Caco-2 (cell line): ENCODE results near the gene AFAP1L1. TPM values are rescaled to one million over a fixed set of nuclear protein-coding genes. Genes with fewer than 3 reads are reported as not detected.

Experiments used
- BruUV-seq: library from RNA; stranded (reverse); fragments of 400-500 nt; replicated peaks from 2 replicates; lab custom pipeline; 2021; lab: Mats Ljungman, UMichigan
- CTCF ChIA-PET: fragments of 300-600 bp; sonication (Branson Sonifier 250); formaldehyde crosslinking; loops from one replicate; lab custom pipeline; 2022; ENCODE audit warnings: antibody characterized with exemption; lab: Charles Lee
- POLR2A ChIA-PET: fragments of 300-600 bp; sonication (Branson Sonifier 250); formaldehyde crosslinking; loops from one replicate; lab custom pipeline; 2022; ENCODE audit warnings: antibody characterized with exemption; lab: Charles Lee
- DNase-seq, 2 experiments: peaks; one replicate each; pipeline versions ENCODE4 v3.0.0 to v3.0.0-alpha.2; 2020 to 2022
- H3K27me3 ChIP-seq: replicated peaks from 2 replicates; pipeline ENCODE4 v1.6.0; 2011; ENCODE audit warnings: low read length; ENCODE audit not compliant: control insufficient read depth, insufficient read depth
- H3K36me3 ChIP-seq: 2 replicates; pipeline ENCODE4 v1.5.1; 2011; ENCODE audit warnings: low read length; ENCODE audit not compliant: control insufficient read depth, insufficient read depth
- H3K4me1 ChIP-seq: fragments of 250-450 bp; sonication (Bioruptor Pico); 2 replicates; pipeline ENCODE4 v1.5.1; 2020; ENCODE audit warnings: mild to moderate bottlenecking
- H3K4me3 ChIP-seq: 2 replicates; pipeline ENCODE4 v1.5.1; 2011; ENCODE audit warnings: low read depth, mild to moderate bottlenecking, control low read depth, low read length
- H3K9me3 ChIP-seq: fragments of 250-450 bp; sonication (Bioruptor Pico); 2 replicates; pipeline ENCODE4 v1.5.1; 2020; ENCODE audit warnings: mild to moderate bottlenecking, moderate library complexity
- H3K27ac Mint-ChIP-seq: one replicate; pipeline ENCODE4 v1.8.0; 2022; ENCODE audit warnings: mixed read lengths; ENCODE audit not compliant: unreplicated experiment
- H3K27me3 Mint-ChIP-seq: one replicate; pipeline ENCODE4 v1.8.0; 2022; ENCODE audit warnings: mixed read lengths; ENCODE audit not compliant: insufficient read depth, unreplicated experiment
- H3K36me3 Mint-ChIP-seq: one replicate; pipeline ENCODE4 v1.8.0; 2022; ENCODE audit warnings: mild to moderate bottlenecking, mixed read lengths; ENCODE audit not compliant: insufficient read depth, unreplicated experiment
- H3K4me1 Mint-ChIP-seq: one replicate; pipeline ENCODE4 v1.8.0; 2022; ENCODE audit warnings: low read depth, mixed read lengths; ENCODE audit not compliant: unreplicated experiment
- H3K4me3 Mint-ChIP-seq: one replicate; pipeline ENCODE4 v1.8.0; 2022; ENCODE audit warnings: mild to moderate bottlenecking, moderate library complexity, mixed read lengths; ENCODE audit not compliant: unreplicated experiment
- H3K9me3 Mint-ChIP-seq: one replicate; pipeline ENCODE4 v1.8.0; 2022; ENCODE audit warnings: mixed read lengths; ENCODE audit not compliant: unreplicated experiment
- intact Hi-C: fragments of 100-400 bp; cut with micrococcal nuclease; formaldehyde crosslinking; loops from one replicate; pipeline ENCODE4 v1.10.0; 2022; ENCODE audit not compliant: unreplicated experiment
- total RNA-seq: library from RNA; stranded (reverse); gene quantifications from 2 replicates; pipeline ENCODE4 v1.2.3, GENCODE V29; 2022
- TF ChIP-seq, protein P1 (sequence below), 2 experiments: fragments of 200-600 bp in 1 of 2; IDR thresholded peaks; 1 replicate in 1 of 2; 2 replicates in 1 of 2; pipeline versions ENCODE4 v1.5.1 to v1.8.0; 2011 to 2022; ENCODE audit warnings: antibody characterized with exemption in 1 of 2, control low read depth in 1 of 2, inconsistent platforms in 1 of 2, low read depth in 1 of 2, low read length in 1 of 2, mild to moderate bottlenecking in 1 of 2, moderate library complexity in 1 of 2; ENCODE audit not compliant: insufficient read depth in 1 of 2, severe bottlenecking in 1 of 2, unreplicated experiment in 1 of 2

Gene AFAP1L1
- total RNA-seq, 1 experiment from 2014 or later = 0.45 TPM

DNA sequence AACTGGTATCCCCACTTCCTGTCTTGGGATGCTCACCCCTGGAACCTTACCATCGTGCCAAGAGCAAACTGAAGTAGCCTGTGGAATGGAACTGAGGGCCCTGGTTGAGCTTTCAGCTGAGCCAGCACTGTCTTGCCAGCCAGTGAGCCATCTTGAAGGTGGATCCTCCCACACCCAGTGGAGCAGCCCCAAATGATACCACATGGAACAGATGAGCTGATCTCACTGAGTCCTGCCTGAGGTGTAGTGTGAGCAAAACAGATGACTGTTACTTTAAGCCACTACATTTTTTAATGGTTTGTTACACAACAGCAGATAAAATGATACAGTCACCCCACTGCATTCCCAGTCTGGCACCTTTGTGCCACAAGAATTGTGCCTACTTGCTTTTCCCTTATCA is 84.0 kb downstream of the AFAP1L1 start:
- intact Hi-C loops = no loop called here
- Histone ChIP-seq H3K36me3 (peaks cover 2% of the 10 kb centered on the region; the same call in 1 of the 2 replicates), H3K4me1 (peaks cover 6% of the 10 kb centered on the region), H3K27me3 (no peaks in the 10 kb centered on the region), H3K4me3 (no peak overlapping the region), H3K9me3 (no peaks in the 10 kb centered on the region)
- Mint-ChIP-seq H3K9me3 (no peaks in the 10 kb centered on the region), H3K4me3 (no peak overlapping the region), H3K27me3 (no peaks in the 10 kb centered on the region), H3K27ac (no peak overlapping the region), H3K36me3 (peaks cover 46% of the 10 kb centered on the region), H3K4me1 (no peaks in the 10 kb centered on the region)
- ChIA-PET CTCF (interaction anchor here (1.3 kb wide), 1 partner anchor 12 kb away, joined by 7 read pairs; no protein-coding TSS in a partner anchor), POLR2A (interaction anchor here (0.6 kb wide), 2 partner anchors 53 to 376 kb away, joined by 3 to 7 read pairs; no protein-coding TSS in a partner anchor)
- TF ChIP-seq, protein P1, sequence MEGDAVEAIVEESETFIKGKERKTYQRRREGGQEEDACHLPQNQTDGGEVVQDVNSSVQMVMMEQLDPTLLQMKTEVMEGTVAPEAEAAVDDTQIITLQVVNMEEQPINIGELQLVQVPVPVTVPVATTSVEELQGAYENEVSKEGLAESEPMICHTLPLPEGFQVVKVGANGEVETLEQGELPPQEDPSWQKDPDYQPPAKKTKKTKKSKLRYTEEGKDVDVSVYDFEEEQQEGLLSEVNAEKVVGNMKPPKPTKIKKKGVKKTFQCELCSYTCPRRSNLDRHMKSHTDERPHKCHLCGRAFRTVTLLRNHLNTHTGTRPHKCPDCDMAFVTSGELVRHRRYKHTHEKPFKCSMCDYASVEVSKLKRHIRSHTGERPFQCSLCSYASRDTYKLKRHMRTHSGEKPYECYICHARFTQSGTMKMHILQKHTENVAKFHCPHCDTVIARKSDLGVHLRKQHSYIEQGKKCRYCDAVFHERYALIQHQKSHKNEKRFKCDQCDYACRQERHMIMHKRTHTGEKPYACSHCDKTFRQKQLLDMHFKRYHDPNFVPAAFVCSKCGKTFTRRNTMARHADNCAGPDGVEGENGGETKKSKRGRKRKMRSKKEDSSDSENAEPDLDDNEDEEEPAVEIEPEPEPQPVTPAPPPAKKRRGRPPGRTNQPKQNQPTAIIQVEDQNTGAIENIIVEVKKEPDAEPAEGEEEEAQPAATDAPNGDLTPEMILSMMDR (IDR thresholded peaks at IDR 0.05; ENCODE audit: insufficient read depth in 1 of 2, low read depth in 1 of 2, low read length in 1 of 2, severe bottlenecking in 1 of 2, unreplicated experiment in 1 of 2) = no peak
- DNase-seq = no peak
- BruUV-seq = no TSS peak

DNA sequence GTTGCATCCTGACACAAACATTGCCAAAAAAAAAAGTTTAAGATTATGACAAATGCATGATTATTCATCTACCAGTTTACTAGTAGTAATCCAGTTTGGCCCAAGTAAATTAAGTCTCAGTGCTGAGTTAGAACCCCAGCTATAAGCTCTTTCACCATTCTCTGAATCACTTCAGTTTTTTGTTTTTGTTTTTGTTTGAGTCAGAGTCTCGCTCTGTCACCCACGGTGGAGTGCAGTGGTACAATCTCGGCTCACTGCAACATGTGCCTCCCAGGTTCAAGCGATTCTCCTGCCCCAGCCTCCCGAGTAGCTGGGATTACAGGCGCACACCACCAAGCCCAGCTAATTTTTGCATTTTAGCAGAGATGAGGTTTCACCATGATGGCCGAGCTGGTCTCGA is 84.7 kb downstream of the AFAP1L1 start:
- H3K27ac Mint-ChIP-seq = no peak overlapping the region
- Histone ChIP-seq H3K27me3 (no peaks in the 10 kb centered on the region), H3K4me1 (peaks cover 6% of the 10 kb centered on the region), H3K9me3 (no peaks in the 10 kb centered on the region), H3K36me3 (no peaks in the 10 kb centered on the region), H3K4me3 (no peak overlapping the region)
- DNase-seq = no peak
- H3K36me3 Mint-ChIP-seq = peaks cover 39% of the 10 kb centered on the region
- no peaks in the 10 kb centered on the region for H3K9me3 Mint-ChIP-seq
- TF ChIP-seq, protein P1 (IDR thresholded peaks at IDR 0.05; ENCODE audit: insufficient read depth in 1 of 2, low read depth in 1 of 2, low read length in 1 of 2, severe bottlenecking in 1 of 2, unreplicated experiment in 1 of 2) = no peak
- no TSS peak for BruUV-seq
- intact Hi-C loops = no loop called here
- no peaks in the 10 kb centered on the region for H3K27me3 Mint-ChIP-seq
- POLR2A ChIA-PET = interaction anchor here (2.1 kb wide), 1 partner anchor 10 kb away, joined by 42 read pairs; the partner anchor contains the start of gene GRPEL2
- CTCF ChIA-PET = interaction anchor here (1.3 kb wide), 1 partner anchor 11 kb away, joined by 7 read pairs; no protein-coding TSS in a partner anchor
- no peaks in the 10 kb centered on the region for H3K4me1 Mint-ChIP-seq
- H3K4me3 Mint-ChIP-seq = no peak overlapping the region

DNA sequence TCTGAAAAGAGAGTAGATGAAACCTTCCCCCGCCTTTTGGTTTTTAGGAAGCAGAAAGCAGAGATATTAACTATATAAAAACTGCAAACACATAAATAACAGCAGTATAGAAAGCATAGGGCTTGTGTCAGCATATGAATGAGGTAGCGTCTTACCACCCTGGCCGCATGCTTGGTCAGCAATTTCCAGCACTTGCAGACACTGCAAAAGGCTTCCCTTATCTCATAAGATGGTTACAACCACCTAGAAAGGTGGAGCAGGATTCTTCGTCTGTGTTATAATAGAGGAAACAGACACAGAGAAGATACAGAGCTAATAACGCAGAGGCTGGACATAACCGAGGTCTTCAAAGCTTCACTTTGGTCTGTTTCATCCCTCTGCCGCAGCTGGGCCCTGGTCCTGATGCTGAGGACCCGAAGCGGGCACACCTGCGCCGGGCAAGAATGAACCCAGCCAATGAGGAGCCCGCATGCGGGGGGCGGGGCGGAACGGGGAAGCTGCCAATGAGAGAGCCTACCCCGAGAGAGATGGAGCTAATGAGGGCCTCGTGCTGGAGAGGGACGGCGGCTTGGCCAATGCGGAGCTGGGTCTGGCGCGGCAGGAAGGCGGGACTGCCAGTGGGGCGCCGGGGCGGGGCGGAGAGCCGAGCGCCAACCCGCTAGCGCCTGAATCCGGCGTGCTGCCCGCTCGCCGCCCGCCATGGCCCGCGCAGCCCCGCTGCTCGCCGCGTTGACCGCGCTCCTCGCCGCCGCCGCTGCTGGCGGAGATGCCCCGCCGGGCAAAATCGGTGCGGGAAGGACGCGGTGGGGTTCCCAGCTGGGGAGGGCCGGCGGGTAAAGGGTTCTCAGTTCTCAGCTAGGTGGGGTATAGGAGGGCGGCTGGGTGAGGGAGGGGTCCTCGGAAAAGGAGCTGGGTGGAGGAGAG is 86.0 kb downstream of the AFAP1L1 start, which contains the start of gene PCYOX1L:
Gene PCYOX1L, plus strand, starts transcription at position 677 of the 924 bp plus-strand sequence. Its CDS starts 23 bp downstream, at position 700.
- Histone ChIP-seq H3K27me3 (no peaks in the 10 kb centered on the region), H3K9me3 (no peaks in the 10 kb centered on the region), H3K4me1 (peaks cover 6% of the 10 kb centered on the region), H3K4me3 (peak within 1 kb of the TSS; percentile 68), H3K36me3 (no peaks in the 10 kb centered on the region)
- TF ChIP-seq, protein P1 (IDR thresholded peaks at IDR 0.05; ENCODE audit: insufficient read depth in 1 of 2, low read depth in 1 of 2, low read length in 1 of 2, severe bottlenecking in 1 of 2, unreplicated experiment in 1 of 2) = no peak
- Mint-ChIP-seq H3K27me3 (no peaks in the 10 kb centered on the region), H3K9me3 (no peaks in the 10 kb centered on the region), H3K36me3 (peaks cover 26% of the 10 kb centered on the region), H3K4me3 (peak within 1 kb of the TSS; percentile 90), H3K27ac (no peak within 1 kb of the TSS), H3K4me1 (no peaks in the 10 kb centered on the region)
- POLR2A ChIA-PET = interaction anchor here (0.6 to 2.1 kb wide), 4 partner anchors 12 to 1091 kb away, joined by 3 to 42 read pairs (median 4); partner anchors contain the start of genes CSNK1A1 and GRPEL2
- BruUV-seq = no TSS peak
- intact Hi-C loops = loop anchor here (1.0 kb wide), 1 partner anchor 12 kb away; the partner anchor contains the start of gene GRPEL2
- CTCF ChIA-PET = interaction anchor here (0.6 to 2.2 kb wide), 12 partner anchors 9 to 603 kb away, joined by 3 to 40 read pairs (median 4); partner anchors contain the start of genes ABLIM3, CSNK1A1, GRPEL2 and SLC26A2
- DNase-seq = peak; percentile 95 to 97
